ENCODE data around the gene SMAD3.

Gene SMAD3

GRCh38 chr15:67242708-67243111 lies 177.3 kb downstream of the SMAD3 start:
- Histone ChIP-seq H3K4me1 (ENCODE audit: control insufficient read depth, insufficient read depth, low read length) (peaks cover 6% of the 10 kb centered on the region), H3K9me3 (ENCODE audit: control insufficient read depth, low read length) (no peaks in the 10 kb centered on the region), H3K4me3 (ENCODE audit: low read length) (no peak overlapping the region), H3K27me3 (ENCODE audit: control insufficient read depth, insufficient read depth, low read length) (no peaks in the 10 kb centered on the region), H3K9ac (ENCODE audit: low read length) (no peak overlapping the region), H3K36me3 (ENCODE audit: control insufficient read depth, insufficient read depth, low read length) (no peaks in the 10 kb centered on the region)

All from mucosa of stomach (tissue), 1 donor.